A549 (cell line): Measurements from ENCODE around the gene PDE4D.

ENCODE experiments used
- EP300 ChIP-seq, 2 experiments: fragments of >200 bp; sonication (Bioruptor Twin); formaldehyde crosslinking; IDR thresholded peaks; 2 replicates in 1 of 2; 3 replicates in 1 of 2; pipeline ENCODE4 v1.6.1; 2016 to 2017
- JUNB ChIP-seq: fragments of >200 bp; sonication (Bioruptor Twin); formaldehyde crosslinking; IDR thresholded peaks from 2 replicates; pipeline ENCODE4 v1.6.1; 2016
- NR3C1 ChIP-seq: fragments of >200 bp; sonication (Bioruptor Twin); formaldehyde crosslinking; IDR thresholded peaks from 3 replicates; pipeline ENCODE4 v1.6.1; 2017
- POLR2A ChIP-seq: IDR thresholded peaks from 2 replicates; pipeline ENCODE4 v1.6.1; 2012; ENCODE audit warnings: mild to moderate bottlenecking, low read length
- POLR2AphosphoS2 ChIP-seq: conservative IDR thresholded peaks from 2 replicates; pipeline ENCODE4 v1.6.1; 2012; ENCODE audit warnings: low read length, improper control_type of control experiment, inconsistent platforms
- RAD21 ChIP-seq, 2 experiments: fragments of >200 bp in 1 of 2; sonication (Bioruptor Twin) in 1 of 2; formaldehyde crosslinking in 1 of 2; IDR thresholded peaks in 1 of 2; conservative IDR thresholded peaks in 1 of 2; 2 replicates in 1 of 2; 3 replicates in 1 of 2; pipeline ENCODE4 v1.6.1; 2012 to 2018; ENCODE audit warnings: inconsistent platforms in 1 of 2
- RCOR1 ChIP-seq: fragments of 150-350 bp; IDR thresholded peaks from 2 replicates; pipeline ENCODE4 v1.6.1; 2014; ENCODE audit warnings: antibody characterized with exemption, low read length, low read depth
- TFCP2L1 ChIP-seq: fragments of 250-450 bp; sonication (Bioruptor Pico); IDR thresholded peaks from 2 replicates; pipeline ENCODE4 v1.5.0; 2021; ENCODE audit warnings: mild to moderate bottlenecking
- TF ChIP-seq, protein P1 (sequence below): fragments of 250-450 bp; sonication (Bioruptor Pico); IDR thresholded peaks from 2 replicates; pipeline ENCODE4 v1.5.0; 2020; ENCODE audit warnings: low read depth, mild to moderate bottlenecking, moderate library complexity
- TF ChIP-seq, protein P2 (sequence below): fragments of 200-600 bp; sonication (generic); IDR thresholded peaks from 2 replicates; pipeline ENCODE4 v1.6.1; 2016; ENCODE audit warnings: antibody characterized with exemption, mild to moderate bottlenecking, moderate library complexity
- TF ChIP-seq, protein P3 (sequence below): IDR thresholded peaks from 2 replicates; pipeline ENCODE4 v1.6.1; 2012
- TF ChIP-seq, protein P4 (sequence below): fragments of >200 bp; sonication (Bioruptor Twin); formaldehyde crosslinking; IDR thresholded peaks from 3 replicates; pipeline ENCODE4 v1.5.1; 2016

DNA sequence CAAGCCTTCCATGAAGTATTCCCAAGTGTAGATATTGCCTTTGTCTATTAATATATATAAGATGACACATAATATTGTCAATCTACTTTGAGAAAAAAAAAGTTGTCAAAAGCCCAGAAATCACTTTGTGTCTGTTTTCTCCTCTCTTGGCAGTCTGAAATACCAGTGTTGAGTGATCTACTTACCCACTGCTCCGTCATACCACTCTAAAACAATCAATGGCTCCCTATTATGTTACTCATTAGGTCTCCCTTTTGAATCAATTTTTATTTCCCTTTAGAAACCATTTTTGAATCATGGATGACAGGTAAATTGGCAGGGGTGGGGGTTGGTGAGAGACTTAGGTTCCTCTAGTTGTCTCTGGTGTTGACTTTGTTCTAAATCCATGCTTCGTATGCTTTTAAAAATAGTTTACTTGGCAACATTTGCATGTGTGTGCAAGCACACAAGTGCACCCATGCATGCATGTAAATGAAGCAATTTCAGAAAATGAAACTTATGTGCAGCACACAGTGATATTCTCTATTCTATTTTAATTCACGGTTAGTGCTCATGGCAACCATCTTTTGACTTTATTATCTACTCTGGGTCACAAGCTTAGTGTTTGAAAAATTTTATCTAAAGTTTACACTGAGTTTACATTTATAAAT, 931.8 kb downstream of the PDE4D start:
- TF ChIP-seq POLR2A: no peak
- TF ChIP-seq, protein P1, sequence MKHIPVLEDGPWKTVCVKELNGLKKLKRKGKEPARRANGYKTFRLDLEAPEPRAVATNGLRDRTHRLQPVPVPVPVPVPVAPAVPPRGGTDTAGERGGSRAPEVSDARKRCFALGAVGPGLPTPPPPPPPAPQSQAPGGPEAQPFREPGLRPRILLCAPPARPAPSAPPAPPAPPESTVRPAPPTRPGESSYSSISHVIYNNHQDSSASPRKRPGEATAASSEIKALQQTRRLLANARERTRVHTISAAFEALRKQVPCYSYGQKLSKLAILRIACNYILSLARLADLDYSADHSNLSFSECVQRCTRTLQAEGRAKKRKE (CRISPR knock-in tag): no peak
- TF ChIP-seq, protein P2, sequence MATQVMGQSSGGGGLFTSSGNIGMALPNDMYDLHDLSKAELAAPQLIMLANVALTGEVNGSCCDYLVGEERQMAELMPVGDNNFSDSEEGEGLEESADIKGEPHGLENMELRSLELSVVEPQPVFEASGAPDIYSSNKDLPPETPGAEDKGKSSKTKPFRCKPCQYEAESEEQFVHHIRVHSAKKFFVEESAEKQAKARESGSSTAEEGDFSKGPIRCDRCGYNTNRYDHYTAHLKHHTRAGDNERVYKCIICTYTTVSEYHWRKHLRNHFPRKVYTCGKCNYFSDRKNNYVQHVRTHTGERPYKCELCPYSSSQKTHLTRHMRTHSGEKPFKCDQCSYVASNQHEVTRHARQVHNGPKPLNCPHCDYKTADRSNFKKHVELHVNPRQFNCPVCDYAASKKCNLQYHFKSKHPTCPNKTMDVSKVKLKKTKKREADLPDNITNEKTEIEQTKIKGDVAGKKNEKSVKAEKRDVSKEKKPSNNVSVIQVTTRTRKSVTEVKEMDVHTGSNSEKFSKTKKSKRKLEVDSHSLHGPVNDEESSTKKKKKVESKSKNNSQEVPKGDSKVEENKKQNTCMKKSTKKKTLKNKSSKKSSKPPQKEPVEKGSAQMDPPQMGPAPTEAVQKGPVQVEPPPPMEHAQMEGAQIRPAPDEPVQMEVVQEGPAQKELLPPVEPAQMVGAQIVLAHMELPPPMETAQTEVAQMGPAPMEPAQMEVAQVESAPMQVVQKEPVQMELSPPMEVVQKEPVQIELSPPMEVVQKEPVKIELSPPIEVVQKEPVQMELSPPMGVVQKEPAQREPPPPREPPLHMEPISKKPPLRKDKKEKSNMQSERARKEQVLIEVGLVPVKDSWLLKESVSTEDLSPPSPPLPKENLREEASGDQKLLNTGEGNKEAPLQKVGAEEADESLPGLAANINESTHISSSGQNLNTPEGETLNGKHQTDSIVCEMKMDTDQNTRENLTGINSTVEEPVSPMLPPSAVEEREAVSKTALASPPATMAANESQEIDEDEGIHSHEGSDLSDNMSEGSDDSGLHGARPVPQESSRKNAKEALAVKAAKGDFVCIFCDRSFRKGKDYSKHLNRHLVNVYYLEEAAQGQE: no peak
- TF ChIP-seq, protein P3, sequence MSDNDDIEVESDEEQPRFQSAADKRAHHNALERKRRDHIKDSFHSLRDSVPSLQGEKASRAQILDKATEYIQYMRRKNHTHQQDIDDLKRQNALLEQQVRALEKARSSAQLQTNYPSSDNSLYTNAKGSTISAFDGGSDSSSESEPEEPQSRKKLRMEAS: no peak
- TF ChIP-seq, protein P4, sequence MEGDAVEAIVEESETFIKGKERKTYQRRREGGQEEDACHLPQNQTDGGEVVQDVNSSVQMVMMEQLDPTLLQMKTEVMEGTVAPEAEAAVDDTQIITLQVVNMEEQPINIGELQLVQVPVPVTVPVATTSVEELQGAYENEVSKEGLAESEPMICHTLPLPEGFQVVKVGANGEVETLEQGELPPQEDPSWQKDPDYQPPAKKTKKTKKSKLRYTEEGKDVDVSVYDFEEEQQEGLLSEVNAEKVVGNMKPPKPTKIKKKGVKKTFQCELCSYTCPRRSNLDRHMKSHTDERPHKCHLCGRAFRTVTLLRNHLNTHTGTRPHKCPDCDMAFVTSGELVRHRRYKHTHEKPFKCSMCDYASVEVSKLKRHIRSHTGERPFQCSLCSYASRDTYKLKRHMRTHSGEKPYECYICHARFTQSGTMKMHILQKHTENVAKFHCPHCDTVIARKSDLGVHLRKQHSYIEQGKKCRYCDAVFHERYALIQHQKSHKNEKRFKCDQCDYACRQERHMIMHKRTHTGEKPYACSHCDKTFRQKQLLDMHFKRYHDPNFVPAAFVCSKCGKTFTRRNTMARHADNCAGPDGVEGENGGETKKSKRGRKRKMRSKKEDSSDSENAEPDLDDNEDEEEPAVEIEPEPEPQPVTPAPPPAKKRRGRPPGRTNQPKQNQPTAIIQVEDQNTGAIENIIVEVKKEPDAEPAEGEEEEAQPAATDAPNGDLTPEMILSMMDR: no peak
- no peak for TF ChIP-seq RAD21 (conservative IDR thresholded peaks at IDR 0.05 in 1 of 2, IDR thresholded peaks at IDR 0.05 in 1 of 2)
- TF ChIP-seq POLR2AphosphoS2: no peak
- no peak for TF ChIP-seq JUNB
- no peak for TF ChIP-seq TFCP2L1 (CRISPR knock-in tag)
- no peak for TF ChIP-seq NR3C1
- TF ChIP-seq EP300 (IDR thresholded peaks at IDR 0.05): no peak
- TF ChIP-seq RCOR1: no peak
